HCT116 (cell line): Measurements from ENCODE around the gene FGF16. TPM values are rescaled to one million over a fixed set of nuclear protein-coding genes. Genes with fewer than 3 reads are reported as not detected.
"Not testable (repeated sequence)": the region's sequence is repeated elsewhere in the genome, so short reads cannot be mapped to it uniquely, and the experiment has no call there.

Experiments used
- ATAC-seq: fragments of 200-7000 bp; cut with Tn5 transposase; 2 replicates; pipeline ENCODE4 v1.9.1; 2020; ENCODE audit warnings: mild to moderate bottlenecking, moderate library complexity
- BruUV-seq: library from RNA; stranded (reverse); fragments of 400-500 nt; replicated peaks from 2 replicates; lab custom pipeline; 2021; lab: Mats Ljungman, UMichigan
- CTCF ChIA-PET: fragments of 300-600 bp; sonication (Branson Sonifier 250); formaldehyde crosslinking; loops from one replicate; lab custom pipeline; 2021; ENCODE audit warnings: antibody characterized with exemption; lab: Charles Lee
- POLR2A ChIA-PET: fragments of 300-600, 350-600 bp; sonication (Branson Sonifier 250); formaldehyde crosslinking; loops from one replicate; lab custom pipeline; 2021; ENCODE audit warnings: antibody characterized with exemption; lab: Charles Lee
- RAD21 ChIA-PET, 2 experiments: fragments of 300-600 bp; sonication (Branson Sonifier 250); formaldehyde crosslinking; loops; one replicate each; lab custom pipeline; 2023; ENCODE audit warnings: low total read pairs in 2 of 2; ENCODE audit not compliant: uncharacterized antibody in 2 of 2, unreplicated experiment in 2 of 2, low non-redundant PET in 1 of 2; lab: Charles Lee
- DNase-seq: peaks from one replicate; pipeline ENCODE4 v3.0.0-alpha.2; 2010; ENCODE audit warnings: low read depth, low spot score
- H2AFZ ChIP-seq: fragments of 200-600 bp; shearing (Covaris generic), sonication (generic); 2 replicates; pipeline ENCODE4 v1.6.1; 2017; ENCODE audit warnings: low read depth, mixed run types, mixed read lengths, antibody characterized with exemption, low read length; ENCODE audit not compliant: poor library complexity, severe bottlenecking
- H3K27ac ChIP-seq: 2 replicates; pipeline ENCODE4 v1.5.1; 2012; ENCODE audit warnings: low read depth, low read length
- H3K27me3 ChIP-seq: fragments of 200-600 bp; sonication (generic); 2 replicates; pipeline ENCODE4 v1.6.1; 2016; ENCODE audit warnings: mixed run types, low read length, mixed read lengths; ENCODE audit not compliant: insufficient read depth
- H3K36me3 ChIP-seq, 2 experiments: fragments of 200-500 bp in 1 of 2; fragments of 200-600 bp in 1 of 2; sonication (Bioruptor generic) in 1 of 2; sonication (generic) in 1 of 2; 2 replicates each; pipeline versions ENCODE4 v1.5.1 to v1.6.1; 2014 to 2016; ENCODE audit warnings: low read length in 2 of 2, inconsistent platforms in 1 of 2, mixed read lengths in 1 of 2, mixed run types in 1 of 2; ENCODE audit not compliant: insufficient read depth in 2 of 2, control insufficient read depth in 1 of 2
- H3K4me1 ChIP-seq, 2 experiments: fragments of 200-600 bp in 1 of 2; sonication (generic) in 1 of 2; 2 replicates each; pipeline versions ENCODE4 v1.5.1 to v1.6.1; 2012 to 2017; ENCODE audit warnings: low read length in 2 of 2, inconsistent platforms in 1 of 2, mild to moderate bottlenecking in 1 of 2, mixed read lengths in 1 of 2, mixed run types in 1 of 2, moderate library complexity in 1 of 2; ENCODE audit not compliant: insufficient read depth in 2 of 2, control insufficient read depth in 1 of 2
- H3K4me2 ChIP-seq: fragments of 200-600 bp; sonication (generic); 2 replicates; pipeline ENCODE4 v1.6.1; 2017; ENCODE audit warnings: mixed run types, low read length, mixed read lengths
- H3K4me3 ChIP-seq, 2 experiments: fragments of 200-600 bp in 1 of 2; sonication (generic) in 1 of 2; replicated peaks in 1 of 2; 2 replicates each; pipeline ENCODE4 v1.5.1; 2011 to 2016; ENCODE audit warnings: low read length in 2 of 2, control low read depth in 1 of 2, low read depth in 1 of 2, mild to moderate bottlenecking in 1 of 2, mixed read lengths in 1 of 2, mixed run types in 1 of 2
- H3K79me2 ChIP-seq: fragments of 200-600 bp; sonication (generic); 2 replicates; pipeline ENCODE4 v1.6.1; 2017; ENCODE audit warnings: mild to moderate bottlenecking, mixed run types, low read length, moderate library complexity, mixed read lengths; ENCODE audit not compliant: insufficient read depth
- H3K9ac ChIP-seq: fragments of 200-600 bp; sonication (generic); 2 replicates; pipeline ENCODE4 v1.6.1; 2016; ENCODE audit warnings: low read length, mixed read lengths
- H3K9me2 ChIP-seq: fragments of 200-600 bp; sonication (generic), shearing (Covaris generic); 2 replicates; pipeline ENCODE4 v1.6.1; 2017; ENCODE audit warnings: mixed run types, mild to moderate bottlenecking, moderate library complexity; ENCODE audit not compliant: insufficient read depth
- H3K9me3 ChIP-seq, 2 experiments: fragments of 200-500 bp in 1 of 2; fragments of 200-600 bp in 1 of 2; sonication (Bioruptor generic) in 1 of 2; sonication (generic) in 1 of 2; 2 replicates each; pipeline ENCODE4 v1.6.1; 2014 to 2017; ENCODE audit warnings: low read length in 2 of 2, mixed read lengths in 2 of 2, inconsistent platforms in 1 of 2, low read depth in 1 of 2, mild to moderate bottlenecking in 1 of 2, mixed run types in 1 of 2, moderate library complexity in 1 of 2; ENCODE audit not compliant: control insufficient read depth in 1 of 2, insufficient read depth in 1 of 2
- H4K20me1 ChIP-seq: fragments of 200-600 bp; sonication (generic), shearing (Covaris generic); 2 replicates; pipeline ENCODE4 v1.6.1; 2017; ENCODE audit warnings: mixed run types, mild to moderate bottlenecking, moderate library complexity; ENCODE audit not compliant: insufficient read depth
- CBX3 ChIP-seq: IDR thresholded peaks from 2 replicates; pipeline ENCODE4 v1.6.1; 2012; ENCODE audit warnings: low read depth
- CEBPB ChIP-seq: IDR thresholded peaks from 2 replicates; pipeline ENCODE4 v1.6.1; 2012; ENCODE audit warnings: low read depth
- POLR2AphosphoS5 ChIP-seq: IDR thresholded peaks from 2 replicates; pipeline ENCODE4 v1.6.1; 2011; ENCODE audit warnings: mild to moderate bottlenecking, low read depth, low read length, moderate library complexity
- SIN3A ChIP-seq: IDR thresholded peaks from 2 replicates; pipeline ENCODE4 v1.6.1; 2012; ENCODE audit warnings: low read depth
- YY1 ChIP-seq: IDR thresholded peaks from 2 replicates; pipeline ENCODE4 v1.6.1; 2011; ENCODE audit warnings: low read length, low read depth, moderate library complexity, mild to moderate bottlenecking; ENCODE audit not compliant: insufficient replicate concordance; ENCODE audit errors: extremely low read depth
- intact Hi-C: fragments of 100-400 bp; cut with micrococcal nuclease; formaldehyde crosslinking; loops from 2 replicates; pipeline ENCODE4 v1.10.0; 2022
- total RNA-seq: library from RNA; stranded (reverse); gene quantifications from one replicate; pipeline ENCODE4 v1.2.1, GENCODE V29; 2021; ENCODE audit not compliant: unreplicated experiment

The FGF16 gene
- total RNA-seq, 1 experiment from 2014 or later: not detected

GRCh38 chrX:77493677-77494553 is 46.7 kb downstream of the FGF16 start:
- DNase-seq: no peak
- no peaks in the 10 kb centered on the region for H3K9me3 ChIP-seq
- no peak overlapping the region for H3K27ac ChIP-seq
- no peaks in the 10 kb centered on the region for H3K79me2 ChIP-seq
- H3K9me2 ChIP-seq: no peaks in the 10 kb centered on the region
- no peaks in the 10 kb centered on the region for H4K20me1 ChIP-seq
- TF ChIP-seq CEBPB (no peak), YY1 (no peak), CBX3 (no peak), POLR2AphosphoS5 (no peak), SIN3A (no peak)
- TF ChIP-seq, all 23 proteins: peak for 0
- H3K4me1 ChIP-seq: no peaks in the 10 kb centered on the region
- H2AFZ ChIP-seq: no peak overlapping the region
- H3K27me3 ChIP-seq: no peaks in the 10 kb centered on the region
- ChIA-PET POLR2A (no interaction called here), RAD21 (no interaction called here), CTCF (no interaction called here)
- intact Hi-C loops: no loop called here
- H3K4me3 ChIP-seq: no peak overlapping the region
- H3K4me2 ChIP-seq: no peak overlapping the region
- no peaks in the 10 kb centered on the region for H3K36me3 ChIP-seq
- H3K9ac ChIP-seq: no peak overlapping the region
- ATAC-seq: 0 out of 2 replicates have a peak, but pooled peaks have one; percentile 36
- no TSS peak for BruUV-seq

GRCh38 chrX:77500164-77500563 is 53.0 kb downstream of the FGF16 start:
- H3K9ac ChIP-seq, H3K4me3 ChIP-seq, intact Hi-C loops, H3K9me2 ChIP-seq, H3K4me2 ChIP-seq, H3K27me3 ChIP-seq, BruUV-seq, DNase-seq, H3K36me3 ChIP-seq, ATAC-seq, H3K27ac ChIP-seq, RAD21 ChIA-PET, POLR2A ChIA-PET, H2AFZ ChIP-seq, H4K20me1 ChIP-seq, H3K79me2 ChIP-seq, H3K9me3 ChIP-seq, CTCF ChIA-PET, H3K4me1 ChIP-seq: not testable (repeated sequence)
